ENCODE results near the gene LEFTY1.

The LEFTY1 gene

GRCh38 chr1:225874431-225874830 is 14.5 kb downstream of the LEFTY1 start:
- WGBS (ENCODE audit: insufficient coverage) = 97% methylated on average over 9 of the region's 11 CpGs
- POLR2A ChIA-PET = no interaction called here
- H3K27ac ChIP-seq (ENCODE audit: insufficient read depth in 1 of 2, low read depth in 1 of 2, low read length in 2 of 2, poor library complexity in 1 of 2, severe bottlenecking in 2 of 2) = no peak overlapping the region

GRCh38 chr1:225873281-225873850 is 15.6 kb downstream of the LEFTY1 start:
- POLR2A ChIA-PET = interaction anchor here (0.6 kb wide), 1 partner anchor 82 kb away, joined by 3 read pairs; no protein-coding TSS in a partner anchor
- 91% methylated on average over 9 of the region's 10 CpGs for WGBS (ENCODE audit: insufficient coverage)
- Histone ChIP-seq H3K27ac (ENCODE audit: insufficient read depth in 1 of 2, low read depth in 1 of 2, low read length in 2 of 2, poor library complexity in 1 of 2, severe bottlenecking in 2 of 2) (no peak overlapping the region), H3K36me3 (ENCODE audit: control insufficient read depth in 4 of 4, insufficient read depth in 4 of 4, low read length in 3 of 4) (peaks cover 9 to 80% (median 54%) of the 10 kb centered on the region in 4 experiments), H3K4me3 (ENCODE audit: control insufficient read depth in 1 of 7, extremely low read depth in 1 of 7, insufficient read depth in 4 of 7, low read depth in 2 of 7, low read length in 6 of 7) (no peak overlapping the region), H3K4me1 (ENCODE audit: control extremely low read depth in 1 of 4, control insufficient read depth in 4 of 4, insufficient read depth in 4 of 4, low read length in 3 of 4) (peaks cover 0 to 13% (median 9%) of the 10 kb centered on the region in 4 experiments), H3K27me3 (replicated peaks in 2 of 5; ENCODE audit: control insufficient read depth in 4 of 5, insufficient read depth in 5 of 5, low read length in 4 of 5) (no peaks in the 10 kb centered on the region), H3K9me3 (ENCODE audit: control extremely low read depth in 1 of 5, control insufficient read depth in 4 of 5, insufficient read depth in 2 of 5, low read depth in 1 of 5, low read length in 4 of 5) (no peaks in the 10 kb centered on the region)
- CTCF ChIA-PET = interaction anchor here (0.7 to 1.6 kb wide), 4 partner anchors 10 to 24 kb away, joined by 3 to 6 read pairs (median 4); no protein-coding TSS in a partner anchor
- no peak for DNase-seq

More at GRCh38 chr1:225874431-225874830, 14.5 kb downstream of the LEFTY1 start:
- DNase-seq = no peak
- H3K27me3 ChIP-seq (replicated peaks in 2 of 5; ENCODE audit: control insufficient read depth in 4 of 5, insufficient read depth in 5 of 5, low read length in 4 of 5) = no peaks in the 10 kb centered on the region
- peaks cover 9 to 75% (median 46%) of the 10 kb centered on the region in 4 experiments for H3K36me3 ChIP-seq (ENCODE audit: control insufficient read depth in 4 of 4, insufficient read depth in 4 of 4, low read length in 3 of 4)
- H3K4me1 ChIP-seq (ENCODE audit: control extremely low read depth in 1 of 4, control insufficient read depth in 4 of 4, insufficient read depth in 4 of 4, low read length in 3 of 4) = peaks cover 0 to 24% (median 19%) of the 10 kb centered on the region in 4 experiments
- CTCF ChIA-PET = interaction anchor here (0.9 to 1.6 kb wide), 3 partner anchors 8 to 16 kb away, joined by 3 to 6 read pairs (median 4); no protein-coding TSS in a partner anchor
- H3K4me3 ChIP-seq (ENCODE audit: control insufficient read depth in 1 of 7, extremely low read depth in 1 of 7, insufficient read depth in 4 of 7, low read depth in 2 of 7, low read length in 6 of 7) = no peak overlapping the region
- H3K9me3 ChIP-seq (ENCODE audit: control extremely low read depth in 1 of 5, control insufficient read depth in 4 of 5, insufficient read depth in 2 of 5, low read depth in 1 of 5, low read length in 4 of 5) = no peaks in the 10 kb centered on the region

- peak overlapping the region in 1 of 2 experiments; percentile 19 for H3K27ac ChIP-seq (ENCODE audit: insufficient read depth in 1 of 2, low read depth in 1 of 2, low read length in 2 of 2, poor library complexity in 1 of 2, severe bottlenecking in 2 of 2)
- H3K27me3 ChIP-seq (replicated peaks in 2 of 5; ENCODE audit: control insufficient read depth in 4 of 5, insufficient read depth in 5 of 5, low read length in 4 of 5) = no peaks in the 10 kb centered on the region
- WGBS (ENCODE audit: insufficient coverage) = 100% methylated on average over 2 of the region's 3 CpGs
- POLR2A ChIA-PET = no interaction called here
- no peak overlapping the region for H3K4me3 ChIP-seq (ENCODE audit: control insufficient read depth in 1 of 7, extremely low read depth in 1 of 7, insufficient read depth in 4 of 7, low read depth in 2 of 7, low read length in 6 of 7)
- no peaks in the 10 kb centered on the region for H3K9me3 ChIP-seq (ENCODE audit: control extremely low read depth in 1 of 5, control insufficient read depth in 4 of 5, insufficient read depth in 2 of 5, low read depth in 1 of 5, low read length in 4 of 5)
- peaks cover 12 to 82% (median 58%) of the 10 kb centered on the region in 4 experiments for H3K36me3 ChIP-seq (ENCODE audit: control insufficient read depth in 4 of 4, insufficient read depth in 4 of 4, low read length in 3 of 4)
- CTCF ChIA-PET = interaction anchor here (1.1 to 2.4 kb wide), 3 partner anchors 10 to 39 kb away, joined by 4 to 7 read pairs (median 6); partner anchors contain the start of gene TMEM63A
- no peak for DNase-seq
- peaks cover 0 to 14% (median under 1%) of the 10 kb centered on the region in 4 experiments for H3K4me1 ChIP-seq (ENCODE audit: control extremely low read depth in 1 of 4, control insufficient read depth in 4 of 4, insufficient read depth in 4 of 4, low read length in 3 of 4)
Observed at GRCh38 chr1:225872075-225872430, 16.9 kb downstream of the LEFTY1 start.

- Histone ChIP-seq H3K27ac (ENCODE audit: insufficient read depth in 1 of 2, low read depth in 1 of 2, low read length in 2 of 2, poor library complexity in 1 of 2, severe bottlenecking in 2 of 2) (peak overlapping the region in 1 of 2 experiments; percentile 19), H3K9me3 (ENCODE audit: control extremely low read depth in 1 of 5, control insufficient read depth in 4 of 5, insufficient read depth in 2 of 5, low read depth in 1 of 5, low read length in 4 of 5) (no peaks in the 10 kb centered on the region), H3K36me3 (ENCODE audit: control insufficient read depth in 4 of 4, insufficient read depth in 4 of 4, low read length in 3 of 4) (peaks cover 12 to 82% (median 58%) of the 10 kb centered on the region in 4 experiments), H3K4me1 (ENCODE audit: control extremely low read depth in 1 of 4, control insufficient read depth in 4 of 4, insufficient read depth in 4 of 4, low read length in 3 of 4) (peaks cover 0 to 20% (median 5%) of the 10 kb centered on the region in 4 experiments), H3K4me3 (ENCODE audit: control insufficient read depth in 1 of 7, extremely low read depth in 1 of 7, insufficient read depth in 4 of 7, low read depth in 2 of 7, low read length in 6 of 7) (no peak overlapping the region), H3K27me3 (replicated peaks in 2 of 5; ENCODE audit: control insufficient read depth in 4 of 5, insufficient read depth in 5 of 5, low read length in 4 of 5) (no peaks in the 10 kb centered on the region)
- ChIA-PET CTCF (interaction anchor here (1.0 to 2.4 kb wide), 4 partner anchors 11 to 39 kb away, joined by 4 to 7 read pairs (median 5); partner anchors contain the start of gene TMEM63A), POLR2A (no interaction called here)
- no peak for DNase-seq
- WGBS (ENCODE audit: insufficient coverage) = 86% methylated on average over 6 of the region's 11 CpGs
Observed at GRCh38 chr1:225871359-225872074, 17.4 kb downstream of the LEFTY1 start.

GRCh38 chr1:225870911-225871310 is 18.0 kb downstream of the LEFTY1 start:
- no peak overlapping the region for H3K27ac ChIP-seq (ENCODE audit: insufficient read depth in 1 of 2, low read depth in 1 of 2, low read length in 2 of 2, poor library complexity in 1 of 2, severe bottlenecking in 2 of 2)
- no peak for DNase-seq
- ChIA-PET POLR2A (no interaction called here), CTCF (interaction anchor here (1.0 to 2.4 kb wide), 4 partner anchors 12 to 25 kb away, joined by 3 to 7 read pairs (median 5); partner anchors contain the start of gene TMEM63A)
- H3K4me1 ChIP-seq (ENCODE audit: control extremely low read depth in 1 of 4, control insufficient read depth in 4 of 4, insufficient read depth in 4 of 4, low read length in 3 of 4) = peaks cover 0 to 21% (median 11%) of the 10 kb centered on the region in 4 experiments
- H3K27me3 ChIP-seq (replicated peaks in 2 of 5; ENCODE audit: control insufficient read depth in 4 of 5, insufficient read depth in 5 of 5, low read length in 4 of 5) = no peaks in the 10 kb centered on the region
- no peak overlapping the region for H3K4me3 ChIP-seq (ENCODE audit: control insufficient read depth in 1 of 7, extremely low read depth in 1 of 7, insufficient read depth in 4 of 7, low read depth in 2 of 7, low read length in 6 of 7)
- 100% methylated on average over 1 of the region's 3 CpGs for WGBS (ENCODE audit: insufficient coverage)
- H3K36me3 ChIP-seq (ENCODE audit: control insufficient read depth in 4 of 4, insufficient read depth in 4 of 4, low read length in 3 of 4) = peaks cover 12 to 79% (median 56%) of the 10 kb centered on the region in 4 experiments
- H3K9me3 ChIP-seq (ENCODE audit: control extremely low read depth in 1 of 5, control insufficient read depth in 4 of 5, insufficient read depth in 2 of 5, low read depth in 1 of 5, low read length in 4 of 5) = no peaks in the 10 kb centered on the region

- H3K36me3 ChIP-seq (ENCODE audit: control insufficient read depth in 4 of 4, insufficient read depth in 4 of 4, low read length in 3 of 4) = peaks cover 10 to 76% (median 53%) of the 10 kb centered on the region in 4 experiments
- H3K27ac ChIP-seq (ENCODE audit: insufficient read depth in 1 of 2, low read depth in 1 of 2, low read length in 2 of 2, poor library complexity in 1 of 2, severe bottlenecking in 2 of 2) = no peak overlapping the region
- no peak for DNase-seq
- CTCF ChIA-PET = interaction anchor here (0.7 to 1.4 kb wide), 3 partner anchors 9 to 31 kb away, joined by 3 to 5 read pairs (median 3); no protein-coding TSS in a partner anchor
- H3K4me3 ChIP-seq (ENCODE audit: control insufficient read depth in 1 of 7, extremely low read depth in 1 of 7, insufficient read depth in 4 of 7, low read depth in 2 of 7, low read length in 6 of 7) = no peak overlapping the region
- no peaks in the 10 kb centered on the region for H3K9me3 ChIP-seq (ENCODE audit: control extremely low read depth in 1 of 5, control insufficient read depth in 4 of 5, insufficient read depth in 2 of 5, low read depth in 1 of 5, low read length in 4 of 5)
- H3K4me1 ChIP-seq (ENCODE audit: control extremely low read depth in 1 of 4, control insufficient read depth in 4 of 4, insufficient read depth in 4 of 4, low read length in 3 of 4) = peaks cover 0 to 27% (median 21%) of the 10 kb centered on the region in 4 experiments
- no peaks in the 10 kb centered on the region for H3K27me3 ChIP-seq (replicated peaks in 2 of 5; ENCODE audit: control insufficient read depth in 4 of 5, insufficient read depth in 5 of 5, low read length in 4 of 5)
- POLR2A ChIA-PET = no interaction called here
- 100% methylated on average over 7 of the region's 8 CpGs for WGBS (ENCODE audit: insufficient coverage)
Observed at GRCh38 chr1:225868631-225869330, 20.2 kb downstream of the LEFTY1 start.
